ENCODE measurements around the gene SMOC2.

DNA sequence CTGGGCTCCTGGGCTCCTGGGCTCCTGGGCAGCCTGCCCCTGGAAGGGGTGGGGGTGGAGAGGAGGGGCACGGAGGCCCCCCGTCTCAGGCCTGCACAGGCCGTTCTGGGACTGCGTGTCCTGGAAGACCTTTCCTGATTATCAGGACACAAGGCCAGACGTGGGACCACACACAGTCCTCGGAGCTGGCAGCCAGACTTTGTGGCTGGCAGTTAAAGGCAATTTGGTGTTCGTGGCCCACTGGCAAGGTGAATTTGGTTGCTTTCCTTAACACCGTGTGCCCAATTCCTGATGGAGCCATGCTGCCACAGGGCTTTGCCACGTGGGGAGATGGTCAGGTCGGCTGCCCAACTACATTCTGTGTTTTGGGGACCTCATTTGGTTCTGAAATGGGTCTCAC is 113.5 kb downstream of the SMOC2 start:
- no peak for TF ChIP-seq POLR2A (IDR thresholded peaks at IDR 0.05)
- TF ChIP-seq, protein P1, sequence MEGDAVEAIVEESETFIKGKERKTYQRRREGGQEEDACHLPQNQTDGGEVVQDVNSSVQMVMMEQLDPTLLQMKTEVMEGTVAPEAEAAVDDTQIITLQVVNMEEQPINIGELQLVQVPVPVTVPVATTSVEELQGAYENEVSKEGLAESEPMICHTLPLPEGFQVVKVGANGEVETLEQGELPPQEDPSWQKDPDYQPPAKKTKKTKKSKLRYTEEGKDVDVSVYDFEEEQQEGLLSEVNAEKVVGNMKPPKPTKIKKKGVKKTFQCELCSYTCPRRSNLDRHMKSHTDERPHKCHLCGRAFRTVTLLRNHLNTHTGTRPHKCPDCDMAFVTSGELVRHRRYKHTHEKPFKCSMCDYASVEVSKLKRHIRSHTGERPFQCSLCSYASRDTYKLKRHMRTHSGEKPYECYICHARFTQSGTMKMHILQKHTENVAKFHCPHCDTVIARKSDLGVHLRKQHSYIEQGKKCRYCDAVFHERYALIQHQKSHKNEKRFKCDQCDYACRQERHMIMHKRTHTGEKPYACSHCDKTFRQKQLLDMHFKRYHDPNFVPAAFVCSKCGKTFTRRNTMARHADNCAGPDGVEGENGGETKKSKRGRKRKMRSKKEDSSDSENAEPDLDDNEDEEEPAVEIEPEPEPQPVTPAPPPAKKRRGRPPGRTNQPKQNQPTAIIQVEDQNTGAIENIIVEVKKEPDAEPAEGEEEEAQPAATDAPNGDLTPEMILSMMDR (IDR thresholded peaks at IDR 0.05) = no peak

Data from Peyer's patch (tissue), 4 donors.